ENCODE data around the gene MX2. TPM values are rescaled to one million over a fixed set of nuclear protein-coding genes. Genes with fewer than 3 reads are reported as not detected.
A peak's percentile ranks its signal among the peaks of the same experiment; 100 is the strongest.
"Not testable (repeated sequence)": the region's sequence is repeated elsewhere in the genome, so short reads cannot be mapped to it uniquely, and the experiment has no call there.

The MX2 gene
- total RNA-seq, 1 experiment from 2014 or later = 5.7 TPM

GRCh38 chr21:41418393-41418792 lies 56.6 kb downstream of the MX2 start:
- DNase-seq (ENCODE audit: low read depth) = no peak

GRCh38 chr21:41418956-41419680 lies 57.3 kb downstream of the MX2 start:
- no peak for DNase-seq (ENCODE audit: low read depth)

- DNase-seq (ENCODE audit: low read depth) = peak; percentile 95
These were observed 58.4 kb downstream of the MX2 start for GRCh38 chr21:41419921-41420862.

- DNase-seq (ENCODE audit: low read depth) = not testable (repeated sequence)
These were observed 59.2 kb downstream of the MX2 start for GRCh38 chr21:41420998-41421397.

GRCh38 chr21:41422546-41423304 lies 60.9 kb downstream of the MX2 start:
- no peak for DNase-seq (ENCODE audit: low read depth)

- DNase-seq (ENCODE audit: low read depth) = not testable (repeated sequence)
These were observed 61.4 kb downstream of the MX2 start for GRCh38 chr21:41423305-41423636.

GRCh38 chr21:41425588-41425953 lies 63.7 kb downstream of the MX2 start:
- no peak for DNase-seq (ENCODE audit: low read depth)

- DNase-seq (ENCODE audit: low read depth) = peak; percentile 84
These were observed 64.3 kb downstream of the MX2 start, which contains the start of gene MX1 for GRCh38 chr21:41425954-41426675. Gene MX1, plus strand, starts transcription at chr21:41426239. Its CDS starts 5,832 bp downstream, at chr21:41432071.

GRCh38 chr21:41426676-41427404 lies 65.0 kb downstream of the MX2 start:
- no peak for DNase-seq (ENCODE audit: low read depth)

GRCh38 chr21:41427556-41427955 lies 65.7 kb downstream of the MX2 start:
- no peak for DNase-seq (ENCODE audit: low read depth)

GRCh38 chr21:41428311-41428710 lies 66.5 kb downstream of the MX2 start:
- DNase-seq (ENCODE audit: low read depth) = no peak

GRCh38 chr21:41428847-41429246 lies 67.0 kb downstream of the MX2 start:
- DNase-seq (ENCODE audit: low read depth) = no peak

- no peak for DNase-seq (ENCODE audit: low read depth)
These were observed 67.5 kb downstream of the MX2 start for GRCh38 chr21:41429305-41429704.

- no peak for DNase-seq (ENCODE audit: low read depth)
These were observed 68.2 kb downstream of the MX2 start for GRCh38 chr21:41429925-41430491.

GRCh38 chr21:41431788-41432548 lies 70.1 kb downstream of the MX2 start:
- no peak for DNase-seq (ENCODE audit: low read depth)

- no peak for DNase-seq (ENCODE audit: low read depth)
These were observed 71.0 kb downstream of the MX2 start for GRCh38 chr21:41432562-41433460.

GRCh38 chr21:41433566-41433965 lies 71.7 kb downstream of the MX2 start:
- no peak for DNase-seq (ENCODE audit: low read depth)

GRCh38 chr21:41435706-41436105 lies 73.9 kb downstream of the MX2 start:
- no peak for DNase-seq (ENCODE audit: low read depth)

GRCh38 chr21:41437729-41438128 lies 75.9 kb downstream of the MX2 start:
- DNase-seq (ENCODE audit: low read depth) = no peak
